SH-SY5Y (cell line): Measurements from ENCODE around the gene CEP192.

Experiments used
- GATA2 ChIP-seq: IDR thresholded peaks from 2 replicates; pipeline ENCODE4 v1.6.1; 2011; ENCODE audit warnings: mild to moderate bottlenecking, low read depth, low read length
- GATA3 ChIP-seq: IDR thresholded peaks from 2 replicates; pipeline ENCODE4 v1.6.1; 2011; ENCODE audit warnings: low read depth, mild to moderate bottlenecking, low read length, moderate library complexity

The CEP192 gene, protein sequence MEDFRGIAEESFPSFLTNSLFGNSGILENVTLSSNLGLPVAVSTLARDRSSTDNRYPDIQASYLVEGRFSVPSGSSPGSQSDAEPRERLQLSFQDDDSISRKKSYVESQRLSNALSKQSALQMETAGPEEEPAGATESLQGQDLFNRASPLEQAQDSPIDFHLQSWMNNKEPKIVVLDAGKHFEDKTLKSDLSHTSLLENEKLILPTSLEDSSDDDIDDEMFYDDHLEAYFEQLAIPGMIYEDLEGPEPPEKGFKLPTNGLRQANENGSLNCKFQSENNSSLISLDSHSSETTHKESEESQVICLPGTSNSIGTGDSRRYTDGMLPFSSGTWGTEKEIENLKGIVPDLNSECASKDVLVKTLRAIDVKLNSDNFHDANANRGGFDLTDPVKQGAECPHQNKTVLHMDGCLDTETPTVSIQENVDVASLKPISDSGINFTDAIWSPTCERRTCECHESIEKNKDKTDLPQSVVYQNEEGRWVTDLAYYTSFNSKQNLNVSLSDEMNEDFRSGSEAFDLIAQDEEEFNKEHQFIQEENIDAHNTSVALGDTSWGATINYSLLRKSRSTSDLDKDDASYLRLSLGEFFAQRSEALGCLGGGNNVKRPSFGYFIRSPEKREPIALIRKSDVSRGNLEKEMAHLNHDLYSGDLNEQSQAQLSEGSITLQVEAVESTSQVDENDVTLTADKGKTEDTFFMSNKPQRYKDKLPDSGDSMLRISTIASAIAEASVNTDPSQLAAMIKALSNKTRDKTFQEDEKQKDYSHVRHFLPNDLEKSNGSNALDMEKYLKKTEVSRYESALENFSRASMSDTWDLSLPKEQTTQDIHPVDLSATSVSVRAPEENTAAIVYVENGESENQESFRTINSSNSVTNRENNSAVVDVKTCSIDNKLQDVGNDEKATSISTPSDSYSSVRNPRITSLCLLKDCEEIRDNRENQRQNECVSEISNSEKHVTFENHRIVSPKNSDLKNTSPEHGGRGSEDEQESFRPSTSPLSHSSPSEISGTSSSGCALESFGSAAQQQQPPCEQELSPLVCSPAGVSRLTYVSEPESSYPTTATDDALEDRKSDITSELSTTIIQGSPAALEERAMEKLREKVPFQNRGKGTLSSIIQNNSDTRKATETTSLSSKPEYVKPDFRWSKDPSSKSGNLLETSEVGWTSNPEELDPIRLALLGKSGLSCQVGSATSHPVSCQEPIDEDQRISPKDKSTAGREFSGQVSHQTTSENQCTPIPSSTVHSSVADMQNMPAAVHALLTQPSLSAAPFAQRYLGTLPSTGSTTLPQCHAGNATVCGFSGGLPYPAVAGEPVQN (N-terminal part only)

DNA sequence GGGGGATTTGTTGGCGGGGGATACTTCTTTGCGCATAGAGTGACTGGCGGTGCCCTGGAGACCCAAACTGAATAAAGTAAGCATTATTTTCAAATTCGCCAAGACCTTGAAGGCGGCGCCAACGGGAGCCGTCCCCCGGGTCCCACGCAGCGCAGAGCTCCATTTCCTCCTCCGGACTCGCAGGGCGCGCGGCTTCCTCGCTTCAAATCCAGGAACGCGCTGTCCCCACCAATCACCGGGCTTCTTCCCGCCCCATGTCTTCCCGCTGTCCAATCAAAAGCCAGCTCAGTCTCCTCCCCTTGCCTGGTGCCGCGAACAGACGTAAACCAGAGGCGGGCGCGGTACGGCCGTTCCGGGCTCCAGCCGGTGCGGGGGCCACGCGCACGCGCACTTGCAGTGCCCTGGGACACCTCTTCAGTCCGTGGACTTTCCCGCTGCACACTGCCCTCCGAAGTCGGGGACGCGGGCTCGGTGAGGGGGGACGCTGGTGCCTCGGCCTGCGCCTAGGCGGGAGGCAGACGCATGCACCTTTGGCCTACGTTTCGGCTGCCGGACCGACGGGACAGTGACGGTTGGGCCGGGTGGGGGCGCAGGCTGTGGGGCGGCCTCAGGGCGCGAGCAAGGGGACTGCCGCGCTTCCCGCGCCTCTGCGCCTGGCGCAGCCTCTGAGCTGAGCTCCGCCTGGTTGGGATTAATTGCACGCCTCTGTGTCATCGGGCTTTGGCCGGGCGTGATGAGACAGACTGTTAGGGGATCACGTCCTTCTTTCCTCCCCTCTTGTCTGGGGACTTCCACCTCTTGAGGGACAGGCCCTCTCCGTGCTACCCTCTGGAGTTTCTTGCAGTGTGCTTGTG is at the start of gene CEP192:
Gene CEP192 (plus strand): TSS at position 396 of the 854 bp plus-strand sequence. CDS start 8,063 bp downstream, outside the sequence.
- no peak for TF ChIP-seq GATA3
- TF ChIP-seq GATA2, result no peak; the same call in 1 of the 2 replicates

GRCh38 chr18:12943215-12943614 is 47.9 kb upstream of the CEP192 start:
- TF ChIP-seq GATA2 (no peak), GATA3 (no peak)

DNA sequence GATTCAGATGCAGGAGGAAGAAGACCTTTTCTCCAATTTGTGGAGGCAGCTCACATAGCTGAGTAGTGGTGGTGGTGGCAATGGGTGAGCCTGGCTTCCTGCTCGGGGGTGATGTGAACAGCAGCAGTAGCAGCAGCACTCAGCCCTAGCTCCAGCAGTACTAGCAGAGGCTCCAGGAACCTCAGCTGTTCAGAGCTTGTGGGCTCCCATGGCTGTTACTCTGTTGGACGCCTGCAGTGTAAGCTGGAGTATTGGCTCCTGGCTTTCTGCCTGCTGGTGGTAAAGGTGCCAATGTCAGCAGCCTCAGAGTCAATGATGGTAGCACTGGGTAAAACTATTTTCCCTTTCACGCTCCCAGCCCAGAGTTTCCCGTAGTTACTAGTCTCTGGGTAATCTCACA is 46.5 kb upstream of the CEP192 start:
- TF ChIP-seq GATA3 (no peak), GATA2 (no peak)

DNA sequence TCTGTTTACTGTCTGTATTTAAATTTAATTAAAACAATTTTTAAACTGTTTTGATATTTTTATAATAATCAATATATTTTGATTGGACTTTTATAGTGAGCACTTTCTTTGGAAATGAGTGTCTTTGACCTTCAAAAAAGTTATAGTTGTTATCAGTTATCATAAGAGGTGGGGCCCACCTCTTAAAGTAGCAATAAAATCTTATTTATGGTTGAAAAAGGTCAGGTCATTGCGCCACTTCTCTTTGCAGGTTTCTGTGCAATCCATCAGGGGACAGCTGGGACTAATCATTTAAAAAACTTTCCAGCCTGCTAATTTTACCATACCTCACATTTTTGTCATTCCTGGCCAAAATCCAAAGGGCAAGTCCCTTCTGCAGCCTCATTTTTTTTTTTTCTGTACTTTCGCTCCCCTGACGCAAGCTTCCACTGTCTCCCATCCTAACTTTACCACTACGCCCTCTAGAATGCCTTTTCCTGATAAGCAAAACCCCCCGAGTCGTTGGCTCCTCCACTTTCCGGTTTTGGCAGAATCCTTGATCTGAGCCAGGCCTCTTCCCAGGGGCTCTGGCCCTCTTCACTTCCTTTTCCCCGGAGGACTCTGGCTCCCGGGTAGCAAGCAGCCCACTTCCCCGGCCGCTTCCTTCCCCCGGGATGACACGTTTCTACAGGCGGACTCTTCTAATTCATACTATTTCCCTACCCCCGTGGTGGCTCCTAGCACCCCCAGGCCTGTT is 44.4 kb upstream of the CEP192 start:
- TF ChIP-seq GATA3, result no peak

DNA sequence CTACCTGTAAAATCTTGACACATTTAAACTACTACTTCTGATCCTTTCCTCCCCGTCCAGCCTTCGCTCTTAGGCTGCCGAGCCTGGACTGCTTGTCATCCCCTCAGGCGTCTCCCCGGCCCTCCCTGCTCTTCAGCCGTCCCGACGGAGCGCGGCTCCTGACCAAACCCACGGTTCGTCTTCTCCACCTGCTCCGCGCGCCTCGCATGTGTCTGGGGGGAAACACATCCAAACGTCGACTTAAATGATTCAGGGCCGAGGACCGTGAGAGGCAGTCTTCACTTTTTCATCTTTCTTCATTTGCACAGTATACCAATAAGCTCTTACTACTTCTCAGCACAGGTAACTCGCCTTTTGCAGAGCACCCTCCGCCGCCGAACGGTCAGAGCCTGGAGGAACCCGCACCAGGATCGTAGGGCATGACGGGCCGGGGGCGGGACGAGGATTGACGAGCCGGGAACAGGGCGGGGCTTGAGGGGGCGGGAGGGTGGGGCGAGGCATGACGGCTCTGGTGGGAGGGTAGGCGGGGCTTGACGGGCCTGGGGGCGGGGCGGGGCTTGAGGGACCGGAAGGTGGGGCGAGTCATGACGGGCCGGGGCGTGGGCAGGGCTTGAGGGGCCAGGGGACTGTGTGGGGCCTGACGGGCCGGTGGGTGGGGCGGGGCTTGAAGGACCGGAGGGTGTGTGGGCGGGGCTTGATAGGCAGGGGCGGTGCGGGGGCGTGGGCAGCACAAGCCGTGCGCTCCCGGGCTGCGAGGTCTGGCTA is 43.7 kb upstream of the CEP192 start, which contains the start of gene SEH1L:
Gene SEH1L (plus strand): TSS at position 727 of the 765 bp plus-strand sequence. CDS start 111 bp downstream, outside the sequence.
- TF ChIP-seq GATA3 (no peak), GATA2 (no peak)

DNA sequence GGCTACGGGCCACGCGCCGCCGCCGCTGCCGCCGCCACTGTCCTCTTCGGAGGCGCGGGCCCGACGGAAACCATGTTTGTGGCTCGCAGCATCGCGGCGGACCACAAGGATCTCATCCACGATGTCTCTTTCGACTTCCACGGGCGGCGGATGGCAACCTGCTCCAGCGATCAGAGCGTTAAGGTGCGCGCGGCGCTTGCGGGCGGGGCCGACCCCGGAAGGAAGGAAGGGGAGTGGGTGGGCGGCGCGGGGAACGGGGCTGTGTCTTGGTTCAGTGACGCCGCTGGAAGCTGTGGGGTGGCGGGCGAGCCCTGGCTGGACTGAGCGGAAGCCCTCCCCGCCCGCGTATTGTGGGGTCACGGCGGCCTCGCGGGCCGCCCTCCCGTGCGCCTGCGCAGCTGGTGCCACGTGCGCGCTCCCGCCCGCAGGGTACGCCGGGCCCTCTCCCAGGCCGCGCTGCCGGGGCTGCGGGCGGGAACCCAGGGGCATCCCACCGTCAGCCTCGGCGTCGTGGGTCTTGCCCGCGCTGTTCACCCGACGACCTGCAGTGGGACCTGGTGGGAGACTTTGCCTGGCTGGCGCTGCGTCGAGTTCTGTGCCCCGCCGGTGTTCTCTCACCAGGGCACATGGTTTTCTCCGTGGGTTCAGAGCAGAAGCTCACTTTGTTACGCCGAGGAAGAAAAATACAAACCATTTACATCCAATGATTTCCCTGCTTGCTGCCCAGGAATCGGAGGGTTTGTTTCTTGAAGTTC is 42.9 kb upstream of the CEP192 start:
- no peak for TF ChIP-seq GATA3
- TF ChIP-seq GATA2, result no peak

- TF ChIP-seq GATA2 (no peak), GATA3 (no peak)
These were observed 32.7 kb upstream of the CEP192 start for GRCh38 chr18:12958478-12958877.

DNA sequence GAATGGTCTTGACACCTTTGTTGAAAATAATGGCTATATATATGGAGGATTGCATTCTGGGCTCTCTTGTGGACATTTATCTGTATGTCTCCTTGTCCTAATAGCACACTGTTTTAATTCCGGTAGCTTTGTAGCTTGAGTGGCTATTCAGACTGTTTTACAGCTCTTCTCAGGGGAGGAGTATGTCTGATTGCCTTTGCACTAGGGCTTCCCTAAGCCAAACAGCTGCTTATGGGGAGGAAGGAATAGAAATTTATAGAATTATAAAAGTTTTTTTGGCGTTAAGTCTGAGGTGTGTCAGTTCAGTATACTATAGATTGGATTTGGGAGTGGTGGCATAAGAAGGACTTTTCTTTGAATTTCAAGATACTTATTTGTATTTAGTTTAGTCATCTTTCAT is 30.8 kb upstream of the CEP192 start:
- TF ChIP-seq GATA3 (no peak), GATA2 (no peak)

DNA sequence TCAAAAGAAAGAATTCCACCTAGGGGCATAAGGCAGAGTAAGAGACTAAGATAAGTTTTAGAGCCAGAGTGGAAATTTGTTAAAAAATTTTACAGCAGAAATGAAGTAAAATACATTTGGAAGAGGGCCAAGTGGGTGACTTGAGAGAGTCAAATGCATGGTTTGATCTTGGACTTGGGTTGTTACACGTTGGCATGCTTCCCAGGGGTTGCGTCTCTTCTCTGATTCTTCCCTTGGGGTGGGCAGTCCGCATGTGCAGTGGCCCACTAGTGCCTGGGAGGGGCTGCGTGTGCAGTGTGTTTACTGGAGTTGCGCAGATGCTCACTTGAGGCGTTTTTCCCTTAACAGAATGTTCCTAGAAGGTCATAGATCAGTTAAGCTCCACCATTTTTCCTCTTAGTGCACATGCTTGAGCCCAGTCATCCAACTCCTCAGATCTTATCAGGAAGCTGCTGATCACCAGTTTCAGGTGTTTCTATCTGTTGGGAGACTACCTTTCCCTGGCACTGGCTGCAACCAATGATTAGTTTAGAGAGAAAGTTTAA is 30.2 kb upstream of the CEP192 start:
- TF ChIP-seq GATA2, result no peak
- TF ChIP-seq GATA3, result no peak

DNA sequence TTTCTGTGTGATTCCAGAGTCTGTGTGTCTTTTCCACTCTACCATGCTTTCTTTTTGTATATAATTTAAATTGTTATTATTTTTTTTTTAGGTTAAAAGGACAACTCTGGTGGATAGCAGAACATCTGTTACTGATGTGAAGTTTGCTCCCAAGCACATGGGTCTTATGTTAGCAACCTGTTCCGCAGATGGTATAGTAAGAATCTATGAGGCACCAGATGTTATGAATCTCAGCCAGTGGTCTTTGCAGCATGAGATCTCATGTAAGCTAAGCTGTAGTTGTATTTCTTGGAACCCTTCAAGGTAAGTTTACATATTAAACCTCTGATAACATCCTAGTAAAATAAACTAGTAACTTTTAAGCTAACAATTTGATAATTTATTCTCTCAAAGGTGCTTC is 28.1 kb upstream of the CEP192 start:
- TF ChIP-seq GATA2 (no peak), GATA3 (no peak)

GRCh38 chr18:12968115-12968514 is 23.0 kb upstream of the CEP192 start:
- TF ChIP-seq GATA3, result no peak
- TF ChIP-seq GATA2, result no peak

DNA sequence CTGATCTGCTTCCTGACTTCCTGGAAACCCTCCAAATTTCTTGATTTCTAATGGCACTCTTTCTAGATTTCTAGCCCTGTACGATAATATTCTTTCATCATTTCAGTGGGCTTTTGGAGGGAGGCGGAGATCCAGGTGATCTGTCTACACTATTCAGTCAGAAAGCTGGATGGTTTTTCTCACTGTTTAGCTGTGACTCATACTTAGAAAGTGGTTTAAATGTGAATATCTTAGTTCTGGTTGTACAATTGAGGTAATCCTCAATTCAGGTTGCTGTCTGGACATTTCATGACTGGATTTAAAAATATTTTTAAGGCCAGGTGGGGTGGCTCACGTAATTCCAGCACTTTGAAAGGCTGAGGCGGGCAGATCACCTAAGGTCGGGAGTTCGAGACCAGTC is 22.5 kb upstream of the CEP192 start:
- no peak for TF ChIP-seq GATA2
- no peak for TF ChIP-seq GATA3
